IPS-20b (cell line): ENCODE data around the gene GALR3.

ENCODE experiments used
- H3K27ac ChIP-seq: one replicate; pipeline ENCODE4 v1.5.1; 2013; ENCODE audit warnings: low read length
- H3K27me3 ChIP-seq: 2 replicates; pipeline ENCODE4 v1.6.1; 2013; ENCODE audit warnings: mild to moderate bottlenecking, low read length, inconsistent platforms; ENCODE audit not compliant: insufficient read depth
- H3K36me3 ChIP-seq: 2 replicates; pipeline ENCODE4 v1.6.1; 2013; ENCODE audit warnings: low read depth, mild to moderate bottlenecking, inconsistent platforms, low read length, moderate library complexity; ENCODE audit not compliant: insufficient read depth
- H3K4me1 ChIP-seq: 2 replicates; pipeline ENCODE4 v1.6.1; 2013; ENCODE audit warnings: mild to moderate bottlenecking, control low read depth, inconsistent platforms, low read length, moderate library complexity; ENCODE audit not compliant: insufficient read depth
- H3K4me3 ChIP-seq: 2 replicates; pipeline ENCODE4 v1.5.1; 2013; ENCODE audit warnings: mild to moderate bottlenecking, low read length, inconsistent platforms
- H3K9ac ChIP-seq: 2 replicates; pipeline ENCODE4 v1.6.1; 2013; ENCODE audit warnings: low read depth, mild to moderate bottlenecking, inconsistent platforms, low read length, moderate library complexity
- H3K9me3 ChIP-seq: 2 replicates; pipeline ENCODE4 v1.6.1; 2013; ENCODE audit warnings: mild to moderate bottlenecking, low read depth, low read length, inconsistent platforms; ENCODE audit not compliant: insufficient read depth

The GALR3 gene

DNA sequence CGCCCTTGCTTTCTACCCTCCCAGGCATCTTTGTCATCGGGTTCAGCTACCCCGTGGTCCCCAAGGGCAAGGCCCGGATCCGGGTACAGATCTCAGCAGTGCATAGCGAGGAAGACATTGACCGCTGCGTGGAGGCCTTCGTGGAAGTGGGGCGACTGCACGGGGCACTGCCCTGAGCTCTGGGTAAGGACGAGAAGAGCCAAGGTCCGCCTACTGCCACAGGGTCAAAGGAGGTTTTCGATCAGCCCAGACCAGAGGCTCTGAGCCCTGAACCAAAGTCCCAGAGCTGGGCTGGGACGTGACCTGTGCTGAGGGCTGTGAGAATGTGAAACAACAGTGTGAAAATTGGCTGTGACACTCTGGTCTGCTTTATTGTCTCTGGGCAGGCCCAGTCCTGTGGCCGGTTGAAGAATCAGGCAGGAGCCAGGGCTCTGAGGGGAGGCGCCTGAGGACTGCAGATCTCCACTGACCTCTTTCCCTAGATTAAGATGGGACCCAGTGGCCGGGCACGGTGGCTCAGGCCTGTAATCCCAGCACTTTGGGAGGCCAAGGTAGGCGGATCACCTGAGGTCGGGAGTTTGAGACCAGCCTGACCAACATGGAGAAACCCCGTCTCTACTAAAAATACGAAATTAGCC is 6.5 kb upstream of the GALR3 start:
- H3K4me1 ChIP-seq = 0 out of 2 replicates have a peak, but pooled peaks cover 3% of the 10 kb centered on the region
- H3K9me3 ChIP-seq = no peaks in the 10 kb centered on the region
- H3K9ac ChIP-seq = no peak overlapping the region
- no peak overlapping the region for H3K4me3 ChIP-seq
- peaks cover 30% of the 10 kb centered on the region for H3K27me3 ChIP-seq
- peaks cover 24% of the 10 kb centered on the region for H3K36me3 ChIP-seq
- H3K27ac ChIP-seq = no peak overlapping the region

DNA sequence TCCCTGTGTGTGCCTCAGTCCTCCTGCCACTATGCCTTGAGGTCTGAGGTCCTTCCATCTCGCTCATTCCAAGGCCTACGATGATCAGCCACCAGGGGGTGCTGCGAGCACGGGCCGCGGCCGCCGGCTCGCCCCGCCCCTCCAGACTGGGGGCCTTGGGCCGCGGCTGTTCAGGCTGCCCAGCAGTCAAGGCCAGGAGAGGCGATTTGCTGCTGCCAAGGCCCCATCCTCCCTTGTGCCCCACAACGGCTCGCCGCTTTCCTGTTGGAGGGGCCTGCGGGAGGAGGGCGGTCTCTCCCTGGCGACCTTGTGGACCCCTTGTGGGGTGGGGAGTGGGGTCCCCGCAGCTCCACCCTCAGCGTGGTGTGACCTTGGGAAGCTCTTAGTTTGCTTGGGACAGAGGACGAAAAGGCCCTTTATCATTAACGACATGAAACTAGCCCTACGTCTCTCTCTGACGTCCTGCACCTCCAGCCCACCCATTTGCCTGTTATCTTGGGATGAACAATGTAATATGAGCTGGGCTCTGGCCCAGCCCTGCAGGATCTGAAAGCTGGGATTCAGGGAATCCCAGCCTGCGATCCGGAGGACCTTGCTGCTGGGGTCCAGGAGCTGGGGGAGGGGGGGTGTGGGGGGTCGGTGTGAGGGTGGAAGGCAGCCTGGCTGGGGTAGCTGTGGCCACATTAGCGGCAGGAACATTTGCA is 5.3 kb upstream of the GALR3 start:
- H3K9ac ChIP-seq = peak overlapping the region; percentile 71; the same call in 1 of the 2 replicates
- H3K27ac ChIP-seq = no peak overlapping the region
- peaks cover 7% of the 10 kb centered on the region; the same call in 1 of the 2 replicates for H3K4me1 ChIP-seq
- no peaks in the 10 kb centered on the region for H3K9me3 ChIP-seq
- peaks cover 38% of the 10 kb centered on the region for H3K27me3 ChIP-seq
- peak overlapping the region; percentile 68 for H3K4me3 ChIP-seq
- H3K36me3 ChIP-seq = peaks cover 24% of the 10 kb centered on the region

DNA sequence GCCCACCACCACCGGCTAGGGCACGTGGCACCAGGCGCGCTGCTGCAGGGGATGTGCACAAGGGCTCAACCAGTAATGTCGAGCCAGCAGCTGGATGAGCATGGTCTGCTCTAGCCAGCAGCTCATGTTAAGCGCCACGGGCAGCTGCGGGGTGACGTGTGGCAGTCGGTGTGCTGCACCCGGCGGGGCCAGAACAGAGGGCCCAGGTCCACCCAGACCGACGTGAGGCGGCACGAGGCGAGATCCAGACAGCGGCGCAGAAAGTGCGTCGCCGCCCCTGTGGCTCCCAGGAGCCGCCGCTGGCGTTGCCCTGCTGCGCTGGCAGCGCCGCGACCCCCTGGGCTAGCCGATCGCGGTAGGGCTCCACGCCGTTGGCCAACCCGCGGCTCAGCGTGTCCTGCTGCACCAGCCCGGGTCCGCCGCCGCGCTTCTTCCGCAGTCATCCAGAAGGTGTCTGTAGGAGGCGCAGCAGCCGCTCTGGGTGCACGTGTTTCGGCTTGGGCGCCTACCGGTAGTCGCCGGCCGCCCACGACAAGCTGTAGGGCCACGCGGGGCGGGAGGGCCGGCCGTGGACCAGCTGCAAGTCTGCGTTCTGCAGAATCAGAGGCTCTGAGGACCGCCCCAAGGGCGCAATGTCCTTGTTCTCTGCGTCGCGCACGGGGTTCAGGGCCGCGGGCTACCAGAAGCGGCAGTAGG is 4.6 kb upstream of the GALR3 start:
- H3K9me3 ChIP-seq = no peaks in the 10 kb centered on the region
- H3K36me3 ChIP-seq = peaks cover 19% of the 10 kb centered on the region
- H3K9ac ChIP-seq = peak overlapping the region; percentile 71; the same call in 1 of the 2 replicates
- H3K4me3 ChIP-seq = peak overlapping the region; percentile 68; the same call in 1 of the 2 replicates
- no peak overlapping the region for H3K27ac ChIP-seq
- H3K27me3 ChIP-seq = peaks cover 45% of the 10 kb centered on the region
- H3K4me1 ChIP-seq = peaks cover 14% of the 10 kb centered on the region; the same call in 1 of the 2 replicates

- Histone ChIP-seq H3K9ac (peak overlapping the region; percentile 71; the same call in 1 of the 2 replicates), H3K9me3 (no peaks in the 10 kb centered on the region), H3K27me3 (peaks cover 50% of the 10 kb centered on the region), H3K4me1 (peaks cover 14% of the 10 kb centered on the region; the same call in 1 of the 2 replicates), H3K4me3 (peak overlapping the region; percentile 68; the same call in 1 of the 2 replicates), H3K36me3 (peaks cover 15% of the 10 kb centered on the region), H3K27ac (no peak overlapping the region)
Measured at GRCh38 chr22:37819105-37819433, 4.1 kb upstream of the GALR3 start.

DNA sequence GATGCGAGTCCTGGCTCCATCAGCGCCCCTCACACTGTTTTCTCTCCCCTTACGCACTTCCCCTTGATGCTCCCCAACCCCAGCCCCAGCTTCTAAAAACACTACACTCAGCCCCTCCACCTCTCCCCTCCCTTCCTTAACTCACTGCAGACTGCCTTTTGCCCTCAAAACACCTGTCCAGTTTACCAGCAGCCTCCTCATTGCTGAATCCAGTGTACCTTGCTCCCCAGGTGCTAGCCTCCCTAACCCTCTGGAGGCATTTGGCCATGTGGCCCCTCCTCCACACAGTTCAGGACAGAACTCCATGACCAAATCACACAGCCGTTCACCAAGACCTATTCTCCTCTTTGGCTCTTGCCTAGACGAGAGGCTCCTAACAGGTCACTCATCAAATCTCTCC is 2.8 kb upstream of the GALR3 start:
- peaks cover 14% of the 10 kb centered on the region; the same call in 1 of the 2 replicates for H3K4me1 ChIP-seq
- peaks cover 63% of the 10 kb centered on the region for H3K27me3 ChIP-seq
- H3K36me3 ChIP-seq = peaks cover 8% of the 10 kb centered on the region; the same call in 1 of the 2 replicates
- no peak overlapping the region for H3K9ac ChIP-seq
- no peak overlapping the region for H3K4me3 ChIP-seq
- no peak overlapping the region for H3K27ac ChIP-seq
- H3K9me3 ChIP-seq = no peaks in the 10 kb centered on the region

DNA sequence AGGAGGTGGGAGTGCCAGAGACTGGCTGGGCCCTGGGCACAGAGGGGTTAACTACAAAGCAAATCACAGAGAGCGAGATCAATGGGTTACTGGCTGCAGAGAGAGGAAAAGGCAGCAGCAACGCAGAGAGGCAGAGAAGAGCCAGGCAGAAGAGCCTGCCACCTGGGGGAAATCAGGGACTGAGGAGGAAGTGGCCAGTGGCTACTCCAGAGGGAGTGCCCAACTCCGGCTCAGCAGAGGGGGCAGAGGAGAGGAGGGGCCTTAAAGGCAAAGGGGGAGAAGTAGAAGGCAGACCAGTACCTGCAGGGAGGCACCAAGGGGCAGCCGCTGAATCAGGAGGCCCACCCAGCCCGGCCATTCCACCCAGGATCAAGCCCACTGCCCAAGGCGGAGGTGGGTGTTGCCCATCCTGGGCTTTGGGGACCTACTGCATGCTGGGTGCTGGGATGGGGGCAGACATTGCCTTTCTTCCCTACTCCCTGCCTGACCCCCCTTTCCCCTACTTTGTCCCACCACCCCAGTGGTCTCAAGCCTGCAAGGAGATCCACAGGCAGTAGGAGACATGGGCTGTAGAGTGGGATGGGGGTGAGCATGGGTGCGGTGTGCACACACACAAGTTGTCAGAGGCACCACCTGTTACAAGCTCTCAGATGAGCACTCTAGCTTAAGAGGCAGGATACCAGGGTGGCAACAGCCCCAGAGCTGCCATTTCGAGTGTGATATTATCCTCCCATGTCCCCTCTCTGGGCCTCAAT is 926 bp upstream of the GALR3 start:
- Histone ChIP-seq H3K4me3 (no peak overlapping the region; the same call in 1 of the 2 replicates), H3K4me1 (peaks cover 14% of the 10 kb centered on the region; the same call in 1 of the 2 replicates), H3K9ac (no peak overlapping the region)

DNA sequence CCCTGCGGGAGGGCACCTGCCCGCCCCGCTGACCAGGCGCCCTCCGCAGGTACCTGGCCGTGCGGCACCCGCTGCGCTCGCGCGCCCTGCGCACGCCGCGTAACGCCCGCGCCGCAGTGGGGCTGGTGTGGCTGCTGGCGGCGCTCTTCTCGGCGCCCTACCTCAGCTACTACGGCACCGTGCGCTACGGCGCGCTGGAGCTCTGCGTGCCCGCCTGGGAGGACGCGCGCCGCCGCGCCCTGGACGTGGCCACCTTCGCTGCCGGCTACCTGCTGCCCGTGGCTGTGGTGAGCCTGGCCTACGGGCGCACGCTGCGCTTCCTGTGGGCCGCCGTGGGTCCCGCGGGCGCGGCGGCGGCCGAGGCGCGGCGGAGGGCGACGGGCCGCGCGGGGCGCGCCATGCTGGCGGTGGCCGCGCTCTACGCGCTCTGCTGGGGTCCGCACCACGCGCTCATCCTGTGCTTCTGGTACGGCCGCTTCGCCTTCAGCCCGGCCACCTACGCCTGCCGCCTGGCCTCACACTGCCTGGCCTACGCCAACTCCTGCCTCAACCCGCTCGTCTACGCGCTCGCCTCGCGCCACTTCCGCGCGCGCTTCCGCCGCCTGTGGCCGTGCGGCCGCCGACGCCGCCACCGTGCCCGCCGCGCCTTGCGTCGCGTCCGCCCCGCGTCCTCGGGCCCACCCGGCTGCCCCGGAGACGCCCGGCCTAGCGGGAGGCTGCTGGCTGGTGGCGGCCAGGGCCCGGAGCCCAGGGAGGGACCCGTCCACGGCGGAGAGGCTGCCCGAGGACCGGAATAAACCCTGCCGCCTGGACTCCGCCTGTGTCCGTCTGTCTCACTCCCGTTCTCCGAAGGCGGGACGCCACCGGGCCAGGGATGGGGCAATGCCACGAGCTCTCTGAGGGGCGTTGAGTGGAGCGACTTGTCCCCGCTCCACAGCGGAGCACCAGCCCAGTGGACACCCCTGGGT is 1.8 kb downstream of the GALR3 start:
- Histone ChIP-seq H3K27ac (no peak overlapping the region), H3K9me3 (no peaks in the 10 kb centered on the region), H3K4me3 (peak overlapping the region; percentile 37; the same call in 1 of the 2 replicates), H3K4me1 (peaks cover 11% of the 10 kb centered on the region; the same call in 1 of the 2 replicates), H3K27me3 (peaks cover 55% of the 10 kb centered on the region), H3K9ac (no peak overlapping the region), H3K36me3 (no peaks in the 10 kb centered on the region)

More for the DNA sequence above, 926 bp upstream of the GALR3 start:
- H3K36me3 ChIP-seq = no peaks in the 10 kb centered on the region
- no peaks in the 10 kb centered on the region for H3K9me3 ChIP-seq
- H3K27me3 ChIP-seq = peaks cover 72% of the 10 kb centered on the region
- H3K27ac ChIP-seq = no peak overlapping the region

- Histone ChIP-seq H3K36me3 (peaks cover 14% of the 10 kb centered on the region), H3K4me1 (peaks cover 11% of the 10 kb centered on the region; the same call in 1 of the 2 replicates), H3K27me3 (peaks cover 42% of the 10 kb centered on the region), H3K4me3 (no peak overlapping the region), H3K9ac (no peak overlapping the region), H3K27ac (no peak overlapping the region), H3K9me3 (no peaks in the 10 kb centered on the region)
Measured at GRCh38 chr22:37827056-37827455, 3.9 kb downstream of the GALR3 start.

DNA sequence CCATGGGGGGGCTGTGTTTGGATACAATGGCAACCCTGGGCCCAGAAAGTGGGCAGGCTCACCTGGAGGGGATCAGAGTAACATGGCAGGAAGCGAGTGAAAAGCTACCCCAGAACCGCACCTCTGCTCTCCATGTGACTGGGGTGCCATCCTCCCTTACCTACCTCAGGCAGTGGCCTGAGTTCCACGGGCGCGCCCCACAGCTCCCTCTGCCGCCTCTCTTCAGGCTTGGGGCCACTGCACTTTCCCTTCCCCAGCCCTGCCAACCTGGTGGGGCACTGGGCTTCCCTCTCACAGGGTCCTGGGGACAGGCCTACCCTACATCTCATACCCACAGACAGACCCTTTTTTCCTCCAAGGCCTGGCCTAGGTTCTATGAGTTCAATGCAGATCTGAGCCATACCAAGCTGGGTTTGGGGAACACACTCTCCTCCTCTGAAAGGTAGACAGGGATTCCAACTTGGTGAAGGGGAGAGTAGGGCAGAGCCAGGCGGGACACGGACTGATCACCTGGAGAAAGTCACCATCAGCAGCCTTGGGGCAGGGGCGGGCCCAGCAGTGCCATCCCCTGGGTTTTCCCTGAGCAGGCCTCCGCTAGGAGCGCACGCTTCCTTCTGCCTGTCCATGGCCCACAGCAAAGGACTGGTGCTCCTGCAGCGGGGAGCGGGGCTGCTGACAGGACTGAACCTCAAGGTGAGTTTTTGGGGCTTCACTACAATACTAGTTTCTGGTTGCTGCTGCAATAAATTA is 7.1 kb downstream of the GALR3 start:
- Histone ChIP-seq H3K4me1 (no peaks in the 10 kb centered on the region), H3K4me3 (no peak overlapping the region), H3K9me3 (no peaks in the 10 kb centered on the region), H3K27me3 (peaks cover 10% of the 10 kb centered on the region), H3K27ac (no peak overlapping the region), H3K9ac (no peak overlapping the region), H3K36me3 (peaks cover 35% of the 10 kb centered on the region)

DNA sequence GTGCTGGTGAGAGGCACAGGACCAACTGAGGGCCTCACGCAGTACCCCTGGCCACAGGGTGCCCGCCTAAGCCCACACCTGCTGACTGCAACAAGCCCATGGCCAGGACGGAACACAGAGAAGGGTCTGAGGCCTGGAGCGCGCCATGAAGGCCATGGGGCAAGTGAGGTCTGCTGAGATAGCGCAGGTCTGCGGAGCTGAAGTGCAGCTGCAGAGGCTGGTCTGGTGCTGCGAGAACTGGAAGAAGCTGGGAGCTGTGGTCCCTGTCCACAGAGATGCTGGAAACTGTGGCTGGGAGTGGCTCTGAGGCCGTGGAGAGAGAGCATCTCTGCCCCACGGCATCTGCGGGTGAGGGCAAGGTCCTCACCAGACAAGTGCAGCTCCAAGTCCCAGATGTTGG is 8.3 kb downstream of the GALR3 start:
- Histone ChIP-seq H3K9me3 (no peaks in the 10 kb centered on the region), H3K27ac (no peak overlapping the region), H3K4me1 (no peaks in the 10 kb centered on the region), H3K36me3 (peaks cover 38% of the 10 kb centered on the region), H3K9ac (no peak overlapping the region), H3K27me3 (no peaks in the 10 kb centered on the region), H3K4me3 (no peak overlapping the region)
